HL-60/S4 treated with phorbol 12-myristate 13-acetate at 8.2 ng/mL for 4 days and 3 days (cell line): ENCODE results near the gene CHEK1.
"Not testable (repeated sequence)": the region's sequence is repeated elsewhere in the genome, so short reads cannot be mapped to it uniquely, and the experiment has no call there.

ENCODE experiments used
- in situ Hi-C: fragments of 300-500 bp; cut with MboI; formaldehyde crosslinking; loops from 2 replicates; pipeline ENCODE4 v1.15.0; 2022; ENCODE audit warnings: low sequenced_read_pairs

CHEK1 gene

GRCh38 chr11:125624756-125625213 is at the start of gene CHEK1:
TSS of gene CHEK1 (plus strand) at chr11:125625163. CDS start at chr11:125626769, 1,606 bp downstream.
- in situ Hi-C loops: no loop called here

DNA sequence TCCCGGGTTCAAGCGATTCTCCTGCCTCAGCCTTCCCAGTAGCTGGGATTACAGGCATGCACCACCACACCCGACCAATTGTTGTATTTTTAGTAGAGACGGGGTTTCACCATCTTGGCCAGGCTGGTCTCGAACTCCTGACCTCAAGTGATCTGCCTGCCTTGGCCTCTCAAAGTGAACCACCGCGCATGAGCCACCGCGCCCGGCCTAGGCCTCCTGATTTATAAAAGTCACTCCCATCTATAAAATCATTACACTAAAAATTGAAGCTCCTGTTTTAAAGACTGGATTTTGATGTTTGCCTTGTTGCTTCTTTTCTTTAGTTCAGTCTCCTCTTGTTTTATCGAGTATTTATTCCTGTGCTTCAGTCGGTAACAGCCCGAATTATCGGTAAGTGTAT is 47.8 kb upstream of the CHEK1 start:
- in situ Hi-C loops: not testable (repeated sequence)

DNA sequence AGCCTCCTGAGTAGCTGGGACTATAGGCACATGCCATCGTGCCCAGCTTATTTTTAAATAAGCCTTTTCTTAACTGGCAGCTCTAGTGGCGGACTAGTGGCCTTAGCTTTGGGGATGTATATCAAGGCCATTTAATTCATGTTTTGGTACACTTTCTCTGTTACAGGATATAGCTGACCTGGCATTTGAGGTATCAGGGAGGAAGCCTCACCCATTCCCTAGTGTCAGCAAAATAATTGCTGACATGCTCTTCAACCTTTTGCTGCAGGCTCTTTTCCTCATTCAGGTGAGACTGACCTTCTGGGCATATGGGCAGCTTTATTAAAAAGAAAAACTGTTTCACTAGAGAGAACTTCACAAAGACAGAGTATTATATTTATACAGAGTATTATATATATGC is 46.2 kb upstream of the CHEK1 start:
- in situ Hi-C loops: no loop called here

- in situ Hi-C loops: no loop called here
Observed at GRCh38 chr11:125579811-125580210, 45.2 kb upstream of the CHEK1 start.

DNA sequence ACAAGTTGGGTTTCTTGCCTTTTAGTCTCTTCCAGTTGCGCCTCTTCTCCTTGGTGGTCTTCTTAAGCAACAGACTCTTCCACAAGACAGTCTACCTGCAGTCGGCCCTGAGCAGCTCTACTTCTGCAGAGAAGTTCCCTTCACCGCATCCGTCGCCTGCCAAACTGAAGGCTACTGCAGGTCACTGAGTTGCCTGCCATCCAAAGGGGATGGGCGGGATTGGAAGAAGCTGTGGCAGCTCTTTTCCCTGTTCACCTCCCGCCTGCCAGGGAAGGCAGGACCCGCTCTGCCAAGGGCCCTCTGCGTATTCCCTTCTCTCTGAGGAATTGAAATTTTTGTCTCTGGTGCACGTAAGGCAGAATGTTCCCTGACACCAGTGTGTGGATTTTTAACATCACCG is 41.5 kb upstream of the CHEK1 start:
- in situ Hi-C loops: no loop called here

- in situ Hi-C loops: no loop called here
Observed at GRCh38 chr11:125585487-125585886, 39.5 kb upstream of the CHEK1 start.

- in situ Hi-C loops: no loop called here
Observed at GRCh38 chr11:125586623-125587022, 38.3 kb upstream of the CHEK1 start.

DNA sequence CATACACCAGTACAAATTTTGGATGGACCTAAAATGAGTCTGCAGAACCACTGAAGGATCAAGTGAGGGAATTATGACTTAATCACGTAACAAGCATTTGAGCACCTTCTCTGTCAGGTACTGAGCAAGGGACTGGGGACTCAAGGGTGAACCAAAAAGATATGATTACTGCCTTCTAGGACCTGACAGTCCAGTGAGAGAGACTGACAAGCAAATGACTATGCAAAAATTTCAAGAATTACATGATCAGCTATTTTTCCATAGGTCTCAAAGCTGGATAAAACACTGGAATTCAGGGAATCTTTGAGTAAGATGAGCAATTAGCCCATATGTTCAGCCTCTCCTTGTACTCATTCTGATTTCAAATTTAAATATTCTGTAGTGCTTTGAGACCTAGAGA is 37.5 kb upstream of the CHEK1 start:
- in situ Hi-C loops: no loop called here

GRCh38 chr11:125588505-125588904 is 36.5 kb upstream of the CHEK1 start:
- in situ Hi-C loops: no loop called here

- in situ Hi-C loops: no loop called here
Observed at GRCh38 chr11:125591649-125592304, 33.2 kb upstream of the CHEK1 start.

- in situ Hi-C loops: no loop called here
Observed at GRCh38 chr11:125592305-125593113, 32.5 kb upstream of the CHEK1 start, which contains the start of gene STT3A. TSS of gene STT3A (plus strand) at chr11:125592852. CDS start at chr11:125595916, 3,064 bp downstream.

DNA sequence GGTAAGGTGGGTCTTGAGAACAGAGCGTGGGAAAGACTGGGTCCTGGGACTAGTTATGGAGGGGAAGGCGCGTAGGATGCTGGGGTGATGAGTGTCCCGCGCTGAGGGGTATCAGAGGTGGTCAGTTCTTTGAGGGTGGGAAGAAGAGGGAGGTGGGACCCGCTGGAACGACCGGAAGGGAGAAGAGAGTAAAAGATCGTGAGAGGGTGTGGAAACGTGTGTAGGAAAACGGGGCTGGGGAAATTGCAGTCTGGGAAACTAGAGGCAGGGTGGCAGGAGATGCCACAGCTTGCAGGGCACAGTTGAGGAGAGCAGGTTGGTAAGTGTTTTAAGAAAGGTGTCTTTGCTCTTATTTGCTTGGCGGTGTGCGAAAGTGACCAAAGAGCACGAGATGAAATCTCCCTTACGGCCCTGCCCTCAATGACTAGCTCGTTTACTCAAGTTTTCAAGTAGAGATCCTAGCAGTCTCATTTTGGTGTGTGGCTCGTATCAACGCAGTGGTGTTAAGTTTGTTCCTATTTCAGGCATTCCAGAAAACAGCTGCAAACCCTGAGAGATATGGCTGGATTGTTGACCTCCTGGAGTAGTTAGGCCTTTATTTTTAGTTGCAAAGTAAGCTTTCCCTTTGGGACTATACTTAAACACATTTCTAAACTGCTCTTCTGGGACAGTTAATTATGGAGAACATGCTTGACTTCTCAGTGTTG is 31.7 kb upstream of the CHEK1 start:
- in situ Hi-C loops: no loop called here

DNA sequence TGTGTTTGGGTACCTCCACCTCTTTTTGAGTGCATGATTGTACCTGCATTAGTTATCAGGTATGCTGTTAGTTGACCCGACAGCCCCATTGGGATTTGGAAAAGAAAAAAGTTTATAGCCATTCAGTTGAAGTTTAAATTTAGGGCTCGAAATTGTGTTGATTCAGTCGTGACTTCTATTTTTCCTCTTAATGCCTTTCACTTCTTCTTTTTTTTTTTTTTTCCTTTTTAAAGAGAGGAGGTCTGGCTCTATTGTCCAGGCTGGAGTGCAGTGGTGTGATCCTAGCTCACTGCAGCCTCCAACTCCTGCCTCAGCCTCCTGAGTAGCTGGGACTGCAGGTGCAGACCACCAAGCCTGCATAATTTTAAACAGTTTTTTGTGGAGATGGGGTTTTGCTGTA is 30.0 kb upstream of the CHEK1 start:
- in situ Hi-C loops: no loop called here

GRCh38 chr11:125600663-125601062 is 24.3 kb upstream of the CHEK1 start:
- in situ Hi-C loops: no loop called here

- in situ Hi-C loops: no loop called here
Observed at GRCh38 chr11:125603207-125603606, 21.8 kb upstream of the CHEK1 start.

DNA sequence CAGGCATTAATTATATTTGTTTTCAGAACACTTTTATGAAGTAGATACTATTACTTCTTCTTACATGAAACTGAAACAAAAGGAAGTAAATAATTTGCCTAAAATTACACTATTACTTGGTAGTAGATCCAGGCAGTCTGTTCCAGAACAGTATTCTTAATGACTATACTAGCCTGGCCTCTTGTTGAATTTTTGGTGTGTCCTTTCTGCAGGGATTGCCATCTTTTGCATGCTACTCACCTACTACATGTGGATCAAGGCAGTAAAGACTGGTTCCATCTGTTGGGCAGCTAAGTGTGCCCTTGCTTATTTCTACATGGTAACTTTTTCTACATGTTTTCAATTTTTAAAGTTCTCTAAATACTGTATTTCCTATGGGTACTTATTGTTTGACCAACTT is 19.5 kb upstream of the CHEK1 start:
- in situ Hi-C loops: no loop called here

- in situ Hi-C loops: no loop called here
Observed at GRCh38 chr11:125609545-125609944, 15.4 kb upstream of the CHEK1 start.

- in situ Hi-C loops: no loop called here
Observed at GRCh38 chr11:125618383-125618782, 6.6 kb upstream of the CHEK1 start.

GRCh38 chr11:125621995-125622394 is 3.0 kb upstream of the CHEK1 start:
- in situ Hi-C loops: no loop called here

DNA sequence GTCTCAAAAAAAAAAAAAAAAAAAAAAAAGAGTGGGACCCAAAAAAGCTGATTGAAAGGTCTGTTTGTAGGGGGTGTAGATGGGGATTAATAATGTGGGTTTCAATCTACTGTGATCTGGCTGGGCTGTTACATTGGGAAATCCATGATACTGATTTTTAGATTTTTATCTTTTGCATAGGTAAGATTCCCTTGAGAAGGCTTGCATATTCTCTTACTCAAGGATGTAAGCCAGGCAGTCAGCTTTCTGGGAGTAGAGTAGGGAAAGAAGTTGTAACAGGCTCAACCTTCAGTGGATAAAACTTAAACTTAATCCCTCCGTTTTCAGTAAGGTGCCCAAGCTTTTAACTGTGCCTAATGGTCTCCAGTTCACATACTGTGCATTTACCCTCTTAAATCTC is 1.9 kb upstream of the CHEK1 start:
- in situ Hi-C loops: no loop called here

DNA sequence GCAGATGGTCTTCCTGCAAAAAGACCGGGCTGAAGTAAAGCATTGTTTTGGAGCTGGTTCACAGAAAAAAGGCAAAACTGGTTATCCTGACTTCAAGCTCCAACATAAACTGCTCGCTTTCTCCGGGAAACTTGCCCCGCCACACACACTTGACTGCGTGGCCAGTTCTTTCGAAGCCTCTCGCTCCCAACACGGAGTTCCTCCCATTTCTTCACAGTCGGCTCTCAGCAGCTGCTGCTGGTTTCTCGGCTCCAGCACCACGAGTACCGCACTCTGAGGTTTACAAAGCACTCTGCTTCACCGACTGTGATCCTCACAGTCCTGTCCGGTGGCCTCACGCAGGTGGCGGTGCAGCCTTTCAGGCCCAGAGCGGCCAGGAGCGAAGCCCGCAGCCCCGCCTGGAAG is 264 bp downstream of the CHEK1 start:
- in situ Hi-C loops: no loop called here
